ENCODE measurements around the gene NEURL3.

DNA sequence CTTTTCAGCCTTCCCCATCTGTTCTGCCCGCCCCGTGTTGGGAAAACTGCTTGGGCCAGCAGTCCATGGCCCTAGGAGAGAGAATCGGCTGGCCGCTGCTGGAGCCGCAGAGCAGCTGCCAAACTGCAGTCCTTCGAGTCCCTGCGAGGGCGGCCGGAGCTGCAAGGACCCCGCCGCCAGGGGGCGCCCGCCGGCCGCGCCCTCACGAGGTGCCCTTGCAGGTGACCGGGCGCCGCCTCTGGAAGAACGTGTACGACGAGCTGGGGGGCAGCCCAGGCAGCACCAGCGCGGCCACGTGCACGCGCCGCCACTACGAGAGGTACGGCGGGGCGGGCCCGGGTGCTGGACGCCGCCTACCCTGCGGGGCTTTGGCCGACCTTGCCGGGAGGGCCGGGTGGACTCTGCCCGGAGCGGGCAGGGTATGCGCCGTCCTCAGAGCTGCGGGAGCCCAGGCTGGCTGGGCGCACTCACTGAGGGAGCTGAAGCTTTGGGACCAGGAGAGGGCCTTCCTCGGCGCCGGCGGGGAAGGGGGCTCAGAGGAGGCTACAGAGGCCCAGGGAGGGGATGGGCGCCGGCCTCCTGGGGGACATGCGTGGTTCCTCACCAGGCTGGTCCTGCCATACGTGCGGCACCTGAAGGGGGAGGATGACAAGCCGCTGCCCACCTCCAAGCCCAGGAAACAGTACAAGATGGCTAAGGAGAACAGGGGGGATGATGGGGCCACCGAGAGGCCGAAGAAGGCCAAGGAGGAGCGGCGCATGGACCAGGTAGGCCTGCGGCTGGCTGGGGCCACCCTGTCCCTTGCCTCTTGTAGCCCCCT, 45.0 kb upstream of the NEURL3 start:
- TF ChIP-seq POLR2A (IDR thresholded peaks at IDR 0.05; ENCODE audit: low read depth, low read length) (no peak), POLR2AphosphoS5 (IDR thresholded peaks at IDR 0.05; ENCODE audit: low read depth, low read length) (no peak), TAF1 (IDR thresholded peaks at IDR 0.05; ENCODE audit: low read depth, low read length) (no peak), POU2F2 (IDR thresholded peaks at IDR 0.05; ENCODE audit: low read depth, low read length) (no peak), SPI1 (IDR thresholded peaks at IDR 0.05; ENCODE audit: low read depth, low read length) (no peak), PAX5 (IDR thresholded peaks at IDR 0.05; ENCODE audit: insufficient read depth, low read length, severe bottlenecking) (no peak)

Data from GM12891 (cell line).